Measurements from ENCODE around the gene KDR.

Gene KDR

GRCh38 chr4:55032179-55032578, 93.2 kb downstream of the KDR start:
- Histone ChIP-seq H3K27ac (no peak overlapping the region), H3K36me3 (replicated peaks) (no peaks in the 10 kb centered on the region), H3K27me3 (replicated peaks) (no peaks in the 10 kb centered on the region), H3K4me3 (ENCODE audit: low read depth, low read length) (no peak overlapping the region)
- no peak for DNase-seq
- TF ChIP-seq, protein P1, sequence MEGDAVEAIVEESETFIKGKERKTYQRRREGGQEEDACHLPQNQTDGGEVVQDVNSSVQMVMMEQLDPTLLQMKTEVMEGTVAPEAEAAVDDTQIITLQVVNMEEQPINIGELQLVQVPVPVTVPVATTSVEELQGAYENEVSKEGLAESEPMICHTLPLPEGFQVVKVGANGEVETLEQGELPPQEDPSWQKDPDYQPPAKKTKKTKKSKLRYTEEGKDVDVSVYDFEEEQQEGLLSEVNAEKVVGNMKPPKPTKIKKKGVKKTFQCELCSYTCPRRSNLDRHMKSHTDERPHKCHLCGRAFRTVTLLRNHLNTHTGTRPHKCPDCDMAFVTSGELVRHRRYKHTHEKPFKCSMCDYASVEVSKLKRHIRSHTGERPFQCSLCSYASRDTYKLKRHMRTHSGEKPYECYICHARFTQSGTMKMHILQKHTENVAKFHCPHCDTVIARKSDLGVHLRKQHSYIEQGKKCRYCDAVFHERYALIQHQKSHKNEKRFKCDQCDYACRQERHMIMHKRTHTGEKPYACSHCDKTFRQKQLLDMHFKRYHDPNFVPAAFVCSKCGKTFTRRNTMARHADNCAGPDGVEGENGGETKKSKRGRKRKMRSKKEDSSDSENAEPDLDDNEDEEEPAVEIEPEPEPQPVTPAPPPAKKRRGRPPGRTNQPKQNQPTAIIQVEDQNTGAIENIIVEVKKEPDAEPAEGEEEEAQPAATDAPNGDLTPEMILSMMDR (IDR thresholded peaks at IDR 0.05; ENCODE audit: low read depth, low read length, missing control alignments) = no peak
- in situ Hi-C loops (cut with HindIII; ENCODE audit: low pct_ligation_motif_present, low sequenced_read_pairs) = no loop called here

GRCh38 chr4:55031158-55031557, 94.2 kb downstream of the KDR start:
- in situ Hi-C loops (cut with HindIII; ENCODE audit: low pct_ligation_motif_present, low sequenced_read_pairs) = no loop called here

GRCh38 chr4:55030589-55030988, 94.8 kb downstream of the KDR start:
- H3K27me3 ChIP-seq (replicated peaks) = no peaks in the 10 kb centered on the region

More at GRCh38 chr4:55031158-55031557, 94.2 kb downstream of the KDR start:
- Histone ChIP-seq H3K27ac (no peak overlapping the region), H3K27me3 (replicated peaks) (no peaks in the 10 kb centered on the region), H3K4me3 (ENCODE audit: low read depth, low read length) (no peak overlapping the region), H3K36me3 (replicated peaks) (no peaks in the 10 kb centered on the region)
- TF ChIP-seq, protein P1 (IDR thresholded peaks at IDR 0.05; ENCODE audit: low read depth, low read length, missing control alignments) = no peak
- no peak for DNase-seq

DNA sequence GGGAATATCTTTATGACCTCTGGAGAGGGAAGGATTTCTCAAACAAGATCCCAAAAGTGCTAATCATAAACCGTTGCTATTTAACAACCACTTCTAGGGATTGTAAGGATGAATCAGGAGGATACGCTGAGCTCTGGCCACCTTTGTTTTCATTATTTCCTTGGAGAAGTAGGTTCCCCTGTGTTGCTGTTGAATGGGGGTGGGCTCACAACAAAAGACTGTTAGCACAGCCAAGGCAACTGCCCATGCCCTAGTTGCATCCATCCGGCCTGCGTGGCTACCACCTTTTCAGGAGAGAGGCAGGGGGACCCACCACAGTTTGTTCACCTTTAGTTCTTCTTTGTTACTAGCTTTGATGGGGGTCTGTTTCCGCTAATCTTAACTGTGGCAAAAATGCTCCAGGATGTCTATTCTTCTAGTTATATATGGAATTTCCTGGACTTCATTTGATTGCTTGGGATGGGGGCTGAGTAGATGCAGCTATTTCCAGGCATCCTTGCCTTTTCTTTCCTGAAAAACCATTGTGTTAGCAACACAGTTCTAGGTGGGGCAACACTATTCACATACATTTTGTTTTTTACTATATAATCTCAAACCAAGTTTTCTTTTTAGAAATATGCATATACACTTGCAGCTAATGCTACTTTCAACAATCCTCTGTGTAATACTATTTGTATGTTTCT, 95.4 kb downstream of the KDR start:
- no peaks in the 10 kb centered on the region for H3K27me3 ChIP-seq (replicated peaks)
- TF ChIP-seq, protein P1 (IDR thresholded peaks at IDR 0.05; ENCODE audit: low read depth, low read length, missing control alignments) = no peak
- in situ Hi-C loops (cut with HindIII; ENCODE audit: low pct_ligation_motif_present, low sequenced_read_pairs) = no loop called here
- H3K4me3 ChIP-seq (ENCODE audit: low read depth, low read length) = no peak overlapping the region
- no peaks in the 10 kb centered on the region for H3K36me3 ChIP-seq (replicated peaks)
- no peak overlapping the region for H3K27ac ChIP-seq
- DNase-seq = no peak

More at GRCh38 chr4:55030589-55030988, 94.8 kb downstream of the KDR start:
- TF ChIP-seq, protein P1 (IDR thresholded peaks at IDR 0.05; ENCODE audit: low read depth, low read length, missing control alignments) = no peak
- DNase-seq = no peak
- Histone ChIP-seq H3K36me3 (replicated peaks) (no peaks in the 10 kb centered on the region), H3K4me3 (ENCODE audit: low read depth, low read length) (no peak overlapping the region), H3K27ac (no peak overlapping the region)
- in situ Hi-C loops (cut with HindIII; ENCODE audit: low pct_ligation_motif_present, low sequenced_read_pairs) = no loop called here

DNA sequence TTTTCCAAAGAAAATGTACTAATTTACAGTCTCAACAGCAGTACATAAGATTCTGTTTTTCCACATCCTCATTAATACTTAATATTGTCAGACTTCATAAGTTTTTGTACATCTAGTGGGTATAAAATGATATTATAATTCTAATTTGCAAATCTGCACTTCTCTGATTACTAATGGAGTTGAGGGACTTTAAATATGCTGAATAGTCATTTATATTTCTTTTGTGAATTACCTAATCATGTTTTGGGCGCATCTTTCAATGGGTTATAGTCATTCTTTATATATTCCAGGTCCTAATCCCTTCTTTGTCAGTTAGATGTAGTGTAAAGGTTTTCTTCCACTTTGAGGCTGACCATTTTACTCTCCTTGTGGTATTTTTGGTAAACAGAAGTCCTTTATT, 96.1 kb downstream of the KDR start:
- TF ChIP-seq, protein P1 (IDR thresholded peaks at IDR 0.05; ENCODE audit: low read depth, low read length, missing control alignments) = no peak
- no peak overlapping the region for H3K4me3 ChIP-seq (ENCODE audit: low read depth, low read length)
- in situ Hi-C loops (cut with HindIII; ENCODE audit: low pct_ligation_motif_present, low sequenced_read_pairs) = no loop called here
- no peaks in the 10 kb centered on the region for H3K36me3 ChIP-seq (replicated peaks)
- H3K27ac ChIP-seq = no peak overlapping the region
- no peak for DNase-seq
- H3K27me3 ChIP-seq (replicated peaks) = no peaks in the 10 kb centered on the region

Data from brain microvascular endothelial cell (primary cell).